ENCODE measurements around the gene TTC17.

Gene TTC17

DNA sequence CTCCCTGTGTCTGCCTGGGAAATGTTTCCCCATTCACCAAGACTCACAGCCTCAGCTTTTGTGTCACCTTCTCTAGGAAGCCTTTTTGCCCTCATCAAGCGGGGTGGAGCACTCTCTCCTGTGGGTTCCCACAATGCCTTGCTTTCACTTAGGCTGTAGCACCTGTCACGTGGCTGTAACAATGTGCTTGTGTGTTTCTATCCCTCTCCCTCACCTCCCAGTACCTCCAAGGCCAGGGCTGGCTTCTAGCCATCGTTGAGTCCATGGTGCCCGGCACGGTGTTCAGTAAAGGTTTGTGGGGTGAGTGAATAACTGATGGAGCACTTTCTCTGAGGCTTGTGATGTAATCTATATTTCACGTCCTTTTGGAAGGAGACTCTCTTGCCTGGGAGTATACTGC lies 153.2 kb downstream of the TTC17 start:
- Histone ChIP-seq H3K36me3 (ENCODE audit: control insufficient read depth, insufficient read depth, low read length) (no peaks in the 10 kb centered on the region), H3K4me2 (ENCODE audit: low read length) (no peak overlapping the region), H3K79me2 (no peaks in the 10 kb centered on the region), H3K9ac (no peak overlapping the region), H3K9me3 (ENCODE audit: control insufficient read depth, low read length) (no peaks in the 10 kb centered on the region), H3K27ac (no peak overlapping the region), H2AFZ (no peak overlapping the region), H3K4me3 (ENCODE audit: low read depth, low read length) (no peak overlapping the region), H3K4me1 (no peaks in the 10 kb centered on the region), H3K27me3 (ENCODE audit: control insufficient read depth, insufficient read depth, low read length) (no peaks in the 10 kb centered on the region)
- TF ChIP-seq, protein P1, sequence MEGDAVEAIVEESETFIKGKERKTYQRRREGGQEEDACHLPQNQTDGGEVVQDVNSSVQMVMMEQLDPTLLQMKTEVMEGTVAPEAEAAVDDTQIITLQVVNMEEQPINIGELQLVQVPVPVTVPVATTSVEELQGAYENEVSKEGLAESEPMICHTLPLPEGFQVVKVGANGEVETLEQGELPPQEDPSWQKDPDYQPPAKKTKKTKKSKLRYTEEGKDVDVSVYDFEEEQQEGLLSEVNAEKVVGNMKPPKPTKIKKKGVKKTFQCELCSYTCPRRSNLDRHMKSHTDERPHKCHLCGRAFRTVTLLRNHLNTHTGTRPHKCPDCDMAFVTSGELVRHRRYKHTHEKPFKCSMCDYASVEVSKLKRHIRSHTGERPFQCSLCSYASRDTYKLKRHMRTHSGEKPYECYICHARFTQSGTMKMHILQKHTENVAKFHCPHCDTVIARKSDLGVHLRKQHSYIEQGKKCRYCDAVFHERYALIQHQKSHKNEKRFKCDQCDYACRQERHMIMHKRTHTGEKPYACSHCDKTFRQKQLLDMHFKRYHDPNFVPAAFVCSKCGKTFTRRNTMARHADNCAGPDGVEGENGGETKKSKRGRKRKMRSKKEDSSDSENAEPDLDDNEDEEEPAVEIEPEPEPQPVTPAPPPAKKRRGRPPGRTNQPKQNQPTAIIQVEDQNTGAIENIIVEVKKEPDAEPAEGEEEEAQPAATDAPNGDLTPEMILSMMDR (IDR thresholded peaks at IDR 0.05): no peak

DNA sequence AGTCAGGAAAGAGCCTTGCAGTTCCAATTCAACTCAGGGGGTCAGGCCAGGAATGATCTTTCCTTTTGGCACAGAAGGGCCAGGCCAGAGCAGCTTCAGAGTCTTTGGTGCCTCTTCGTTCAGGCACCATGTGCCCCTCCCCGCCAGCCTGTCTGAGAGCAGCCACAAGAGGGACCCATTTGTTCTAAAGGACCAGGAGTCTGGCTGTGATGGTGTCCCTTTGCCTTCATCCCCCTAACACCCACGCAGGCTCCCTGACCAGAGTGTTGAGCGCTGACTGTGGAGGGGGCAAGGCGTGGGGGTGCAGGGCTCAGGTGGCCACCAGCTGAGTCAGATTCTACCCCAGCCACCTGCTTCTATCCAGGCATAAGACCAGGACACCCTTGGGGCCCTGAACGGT lies 156.4 kb downstream of the TTC17 start:
- Histone ChIP-seq H3K9ac (no peak overlapping the region), H3K27ac (no peak overlapping the region), H2AFZ (no peak overlapping the region), H3K4me1 (no peaks in the 10 kb centered on the region), H3K79me2 (no peaks in the 10 kb centered on the region), H3K4me2 (ENCODE audit: low read length) (no peak overlapping the region), H3K27me3 (ENCODE audit: control insufficient read depth, insufficient read depth, low read length) (no peaks in the 10 kb centered on the region), H3K36me3 (ENCODE audit: control insufficient read depth, insufficient read depth, low read length) (no peaks in the 10 kb centered on the region), H3K9me3 (ENCODE audit: control insufficient read depth, low read length) (no peaks in the 10 kb centered on the region), H3K4me3 (ENCODE audit: low read depth, low read length) (no peak overlapping the region)
- TF ChIP-seq, protein P1 (IDR thresholded peaks at IDR 0.05): no peak

DNA sequence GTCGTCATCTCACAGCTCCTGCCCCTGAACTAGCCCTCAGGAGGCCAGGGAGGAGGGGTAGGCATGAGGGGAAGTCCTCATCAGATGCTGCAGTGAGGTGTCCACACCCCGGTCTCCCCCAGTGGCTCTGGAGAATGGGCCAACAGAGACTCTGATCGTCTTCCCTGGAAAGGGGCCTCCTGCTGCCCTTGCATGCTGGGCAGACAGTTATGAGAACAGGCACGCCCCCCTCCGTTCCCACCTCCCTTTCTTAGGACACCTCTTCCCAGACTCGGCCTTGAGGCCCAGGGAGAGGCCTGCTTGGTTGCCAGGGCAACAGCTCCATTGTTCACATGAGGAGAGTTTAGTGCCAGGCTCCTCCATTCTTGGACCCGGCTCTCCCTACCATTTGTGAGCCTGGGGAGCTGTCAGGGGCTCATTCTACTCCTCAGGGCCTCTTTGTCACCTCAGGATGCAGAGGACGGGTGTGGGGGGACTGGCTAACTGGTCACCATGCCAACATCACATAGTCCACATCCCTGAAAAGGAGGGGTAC lies 157.7 kb downstream of the TTC17 start:
- no peak overlapping the region for H2AFZ ChIP-seq
- no peak overlapping the region for H3K4me3 ChIP-seq (ENCODE audit: low read depth, low read length)
- no peak overlapping the region for H3K4me2 ChIP-seq (ENCODE audit: low read length)
- H3K36me3 ChIP-seq (ENCODE audit: control insufficient read depth, insufficient read depth, low read length): no peaks in the 10 kb centered on the region
- H3K9me3 ChIP-seq (ENCODE audit: control insufficient read depth, low read length): no peaks in the 10 kb centered on the region
- no peak overlapping the region for H3K27ac ChIP-seq
- H3K9ac ChIP-seq: no peak overlapping the region
- no peaks in the 10 kb centered on the region for H3K4me1 ChIP-seq
- TF ChIP-seq, protein P1 (IDR thresholded peaks at IDR 0.05): no peak
- no peaks in the 10 kb centered on the region for H3K27me3 ChIP-seq (ENCODE audit: control insufficient read depth, insufficient read depth, low read length)
- no peaks in the 10 kb centered on the region for H3K79me2 ChIP-seq

DNA sequence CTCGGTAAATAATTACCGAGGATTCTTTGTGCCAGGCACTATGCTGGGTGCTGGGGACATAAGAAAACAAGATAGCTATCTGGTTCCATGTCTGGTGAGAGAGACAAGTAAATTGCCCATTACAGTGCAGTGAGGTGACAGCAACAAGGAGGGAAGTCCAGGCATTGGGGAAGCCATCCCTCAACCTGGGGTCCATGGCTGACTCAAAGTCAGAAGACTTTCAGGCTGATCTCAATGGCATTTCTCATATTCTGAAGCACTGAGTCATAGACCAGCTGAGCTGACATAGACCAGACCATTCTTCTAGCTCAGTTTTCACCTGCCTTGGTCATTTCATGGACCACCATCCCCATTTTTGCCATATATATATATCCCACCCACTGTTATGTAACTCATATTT lies 158.8 kb downstream of the TTC17 start:
- Histone ChIP-seq H3K4me2 (ENCODE audit: low read length) (no peak overlapping the region), H3K36me3 (ENCODE audit: control insufficient read depth, insufficient read depth, low read length) (no peaks in the 10 kb centered on the region), H3K4me1 (no peaks in the 10 kb centered on the region), H3K27ac (no peak overlapping the region), H2AFZ (no peak overlapping the region), H3K79me2 (no peaks in the 10 kb centered on the region), H3K27me3 (ENCODE audit: control insufficient read depth, insufficient read depth, low read length) (no peaks in the 10 kb centered on the region), H3K9me3 (ENCODE audit: control insufficient read depth, low read length) (no peaks in the 10 kb centered on the region), H3K4me3 (ENCODE audit: low read depth, low read length) (no peak overlapping the region), H3K9ac (no peak overlapping the region)
- TF ChIP-seq, protein P1 (IDR thresholded peaks at IDR 0.05): no peak

DNA sequence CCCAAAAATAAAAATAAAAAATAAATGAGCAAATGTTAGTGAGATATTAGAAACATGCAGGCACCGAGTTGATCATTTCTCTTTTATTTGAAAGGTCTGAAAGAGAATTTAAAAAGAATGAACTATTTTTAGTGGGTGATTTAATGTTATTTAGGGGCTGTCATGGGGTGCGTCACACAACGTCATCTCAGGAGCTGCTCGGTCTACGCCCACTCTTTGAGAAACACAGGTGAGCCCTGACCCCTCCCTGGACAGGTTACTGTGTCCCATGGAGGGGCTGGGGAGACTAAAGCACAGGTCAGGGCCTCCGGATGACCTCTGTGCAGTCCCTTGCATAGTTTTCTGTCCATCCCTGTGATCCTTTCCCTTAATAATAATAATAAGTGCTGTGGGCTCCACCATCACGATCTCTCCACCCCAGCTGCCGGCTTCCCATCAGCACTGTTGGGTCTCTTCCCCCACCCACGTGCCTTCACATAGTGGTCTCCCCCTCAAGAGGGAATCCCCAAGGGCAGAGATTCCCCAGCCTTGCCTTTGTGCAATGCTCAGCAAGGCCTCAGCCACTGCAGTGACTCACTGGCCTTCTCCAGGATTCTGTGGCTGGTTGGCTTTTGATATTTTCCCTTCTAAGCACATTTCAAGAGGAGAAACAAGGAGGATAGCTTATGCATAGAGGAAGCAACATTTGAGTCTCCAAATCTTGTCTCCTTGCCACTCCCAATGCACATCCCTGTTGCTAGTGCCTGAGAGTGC lies 159.9 kb downstream of the TTC17 start:
- no peak overlapping the region for H3K4me2 ChIP-seq (ENCODE audit: low read length)
- H3K27ac ChIP-seq: no peak overlapping the region
- no peaks in the 10 kb centered on the region for H3K79me2 ChIP-seq
- no peak overlapping the region for H3K9ac ChIP-seq
- TF ChIP-seq, protein P1 (IDR thresholded peaks at IDR 0.05): no peak
- H3K9me3 ChIP-seq (ENCODE audit: control insufficient read depth, low read length): no peaks in the 10 kb centered on the region
- no peak overlapping the region for H3K4me3 ChIP-seq (ENCODE audit: low read depth, low read length)
- no peaks in the 10 kb centered on the region for H3K4me1 ChIP-seq
- no peaks in the 10 kb centered on the region for H3K27me3 ChIP-seq (ENCODE audit: control insufficient read depth, insufficient read depth, low read length)
- no peak overlapping the region for H2AFZ ChIP-seq
- no peaks in the 10 kb centered on the region for H3K36me3 ChIP-seq (ENCODE audit: control insufficient read depth, insufficient read depth, low read length)

Measured in parathyroid adenoma (tissue), 2 donors.